NT2/D1 (cell line): ENCODE measurements around the gene SGCA.

Experiments
- SUZ12 ChIP-seq: IDR thresholded peaks from 2 replicates; pipeline ENCODE4 v1.6.1; 2011; ENCODE audit not compliant: insufficient read length, insufficient read depth; ENCODE audit errors: extremely low read depth
- YY1 ChIP-seq: IDR thresholded peaks from 2 replicates; pipeline ENCODE4 v1.6.1; 2011; ENCODE audit not compliant: insufficient read length, insufficient read depth
- ZNF274 ChIP-seq: IDR thresholded peaks from 2 replicates; pipeline ENCODE4 v1.6.1; 2011; ENCODE audit warnings: mild to moderate bottlenecking, low read depth, low read length

- TF ChIP-seq ZNF274 (no peak), YY1 (no peak), SUZ12 (no peak)
Measured at GRCh38 chr17:50200457-50201275, 34.9 kb downstream of the SGCA start.
